GM18867 (cell line): ENCODE measurements around the gene HS3ST4.

Experiments
- ATAC-seq: cut with Tn5 transposase; IDR thresholded peaks from one replicate; pipeline ENCODE4 v1.9.1; 2021; ENCODE audit warnings: mild to moderate bottlenecking, moderate library complexity; ENCODE audit not compliant: unreplicated experiment

Gene HS3ST4

DNA sequence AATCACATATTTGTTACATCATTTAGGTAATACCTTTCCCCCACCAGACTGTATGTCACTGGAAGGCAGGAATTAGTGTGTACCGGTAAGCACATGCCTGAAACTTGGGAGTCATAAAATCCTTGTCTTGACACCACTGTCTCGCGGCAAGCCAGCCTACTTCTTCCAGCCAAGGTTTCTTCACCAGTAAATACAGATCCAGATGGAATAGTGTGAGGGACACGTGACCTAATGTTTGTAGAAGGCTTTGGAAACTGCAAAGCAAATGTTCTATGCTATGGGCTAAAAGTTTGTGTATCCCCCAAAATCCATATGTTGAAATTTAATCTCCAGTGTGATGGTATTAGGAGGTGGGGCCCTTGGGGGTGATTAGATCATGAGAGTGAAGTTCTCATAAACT lies 126.1 kb downstream of the HS3ST4 start:
- ATAC-seq, result no peak

DNA sequence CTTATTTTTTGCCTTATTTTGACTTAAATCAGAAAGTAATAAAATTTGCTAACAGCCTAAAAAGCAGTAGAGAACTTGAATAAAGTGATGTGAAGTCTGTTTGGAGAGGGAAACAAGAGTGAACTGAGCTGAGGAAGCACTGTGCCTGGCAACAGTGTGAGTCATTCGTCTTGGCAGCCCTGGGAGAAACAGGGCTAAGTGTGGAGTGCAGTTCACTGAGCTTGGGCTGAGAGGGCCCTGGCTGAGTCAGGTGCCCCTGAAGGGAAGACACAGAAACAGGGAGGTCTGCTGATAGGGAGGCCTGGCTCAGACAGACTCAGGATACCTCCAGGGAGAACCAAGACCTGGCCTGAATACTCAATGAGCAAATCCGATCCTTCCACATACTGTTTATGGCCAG lies 132.1 kb downstream of the HS3ST4 start:
- no peak for ATAC-seq

DNA sequence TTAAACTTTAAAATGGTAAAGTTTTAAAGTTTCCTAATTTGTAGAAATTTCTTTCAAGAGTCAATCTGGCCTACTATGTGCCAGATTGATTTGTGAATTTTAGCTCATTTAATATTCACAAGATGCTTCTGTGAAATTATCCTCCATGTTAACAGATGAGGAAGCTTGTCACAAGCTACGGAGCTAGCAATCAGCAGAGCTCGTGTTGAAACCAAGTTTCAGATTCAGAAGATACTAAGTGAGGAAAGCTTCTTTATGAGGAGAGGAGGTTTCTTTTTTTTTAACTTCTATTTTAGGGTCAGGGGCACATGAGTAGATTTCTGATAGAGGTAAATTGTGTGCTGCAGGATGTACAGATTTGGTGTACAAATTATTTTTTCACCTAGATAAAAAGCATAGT lies 135.9 kb downstream of the HS3ST4 start:
- ATAC-seq, result no peak

DNA sequence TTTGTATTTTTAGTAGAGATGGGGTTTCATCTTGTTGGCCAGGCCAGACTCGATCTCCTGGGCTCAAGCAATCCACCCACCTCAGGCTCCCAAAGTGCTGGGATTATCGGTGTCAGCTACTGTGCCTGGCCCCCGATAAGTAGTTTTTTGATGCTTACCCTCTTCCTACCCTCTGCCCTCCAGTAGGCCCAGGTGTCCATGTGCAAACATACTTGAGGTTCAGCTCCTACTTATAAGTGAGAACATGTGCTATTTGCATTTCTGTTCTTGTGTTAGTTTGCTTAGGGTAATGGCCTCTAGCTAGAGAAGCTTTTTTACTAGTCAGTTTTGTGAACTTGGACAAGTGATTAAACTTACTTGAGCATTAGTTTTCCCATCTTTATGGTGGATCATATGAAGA lies 136.8 kb downstream of the HS3ST4 start:
- no peak for ATAC-seq

DNA sequence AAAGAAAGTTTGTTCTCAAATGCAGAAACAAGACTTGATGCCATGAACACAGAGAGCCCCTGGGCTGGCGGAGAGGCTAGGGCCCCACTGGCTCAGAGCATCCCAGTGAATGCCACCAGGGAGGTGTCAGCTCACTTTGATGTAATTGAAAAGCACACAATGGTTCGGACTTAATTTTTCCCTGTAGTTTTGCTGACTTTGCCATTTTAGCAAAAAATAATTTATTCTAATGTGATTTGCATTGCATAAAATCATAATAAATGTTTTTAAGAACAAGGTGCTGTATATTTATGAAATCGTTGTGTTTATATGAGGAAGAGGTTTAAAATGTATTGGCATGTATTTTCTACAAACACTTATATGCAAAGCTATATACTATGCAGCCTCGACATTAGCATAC lies 140.5 kb downstream of the HS3ST4 start:
- ATAC-seq, result no peak

DNA sequence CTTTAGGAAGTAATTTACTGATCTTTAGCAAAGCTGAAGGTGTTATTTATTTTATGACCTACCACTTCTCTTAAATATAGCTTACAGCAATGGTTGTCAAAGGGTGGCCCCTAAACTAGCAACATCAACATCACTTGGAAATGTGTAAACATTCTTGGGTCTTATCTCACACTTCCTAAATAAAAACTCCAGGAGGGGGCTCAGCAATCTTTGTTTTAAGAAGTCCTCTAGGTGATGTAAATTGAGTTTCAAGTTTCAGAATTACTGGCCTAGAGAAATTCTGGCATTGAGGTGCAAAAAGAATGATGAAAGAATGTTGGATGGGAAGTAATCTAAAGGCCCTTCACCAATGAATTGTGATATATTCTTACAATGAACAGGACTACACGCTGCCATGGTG lies 142.3 kb downstream of the HS3ST4 start:
- no peak for ATAC-seq

DNA sequence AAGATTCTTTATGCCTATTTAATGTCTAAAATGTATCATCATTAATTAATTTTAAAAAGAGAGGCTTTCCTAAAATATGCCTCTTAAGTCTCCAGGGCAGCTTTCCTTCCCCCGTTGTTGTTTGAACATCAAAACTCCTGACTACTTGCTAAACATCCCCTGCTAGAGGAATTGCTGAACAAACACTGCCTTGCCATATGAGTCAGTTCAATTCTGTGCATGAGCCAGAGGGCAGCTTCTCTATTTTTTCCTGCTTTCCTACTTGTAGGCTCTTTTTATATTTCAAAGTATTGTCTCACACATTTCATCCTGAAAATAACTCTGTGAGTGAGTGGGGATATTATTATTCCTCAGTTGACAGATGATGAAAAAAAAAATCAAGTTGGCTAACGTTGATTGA lies 143.4 kb downstream of the HS3ST4 start:
- no peak for ATAC-seq

DNA sequence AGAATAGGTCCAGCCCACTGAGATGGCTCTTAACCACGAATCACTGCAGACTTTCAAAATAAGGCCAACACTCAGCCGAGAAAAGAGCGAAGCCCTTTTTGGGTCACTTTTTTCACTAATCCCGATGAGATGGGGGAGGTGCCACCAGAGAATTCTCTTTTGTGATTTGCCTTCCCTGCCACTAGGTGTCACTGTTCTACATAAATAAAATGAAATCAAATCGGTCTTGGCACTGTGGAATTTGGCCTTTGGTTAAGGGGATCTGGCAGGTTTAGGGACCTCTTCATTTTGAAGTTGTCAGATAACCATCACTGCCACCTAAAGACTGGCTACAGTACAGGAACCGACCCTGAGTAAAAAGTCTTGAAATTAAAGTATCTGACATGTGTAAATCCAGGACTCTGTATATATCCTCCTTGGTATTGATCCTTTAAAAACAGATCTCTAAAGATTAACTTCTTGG lies 147.0 kb downstream of the HS3ST4 start:
- ATAC-seq, result no peak

DNA sequence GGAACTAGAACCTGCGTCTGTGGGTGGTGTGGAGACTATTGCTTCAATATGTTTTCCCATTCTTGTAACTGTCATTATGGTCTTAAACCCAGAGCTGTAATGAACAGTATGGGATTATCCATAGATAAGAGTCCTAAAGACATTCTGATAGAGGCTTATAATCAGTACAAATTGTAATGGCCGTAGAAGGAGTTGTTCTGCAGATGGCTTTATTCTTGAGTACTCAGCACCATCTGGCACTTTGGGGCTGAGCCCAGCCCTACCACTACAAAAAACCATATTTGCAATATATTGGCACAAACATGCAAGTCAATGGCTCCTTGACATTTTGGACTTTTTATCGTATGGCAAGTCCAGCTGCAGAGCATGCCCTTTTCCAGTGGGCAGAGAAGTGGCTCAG lies 150.0 kb downstream of the HS3ST4 start:
- ATAC-seq, result no peak

DNA sequence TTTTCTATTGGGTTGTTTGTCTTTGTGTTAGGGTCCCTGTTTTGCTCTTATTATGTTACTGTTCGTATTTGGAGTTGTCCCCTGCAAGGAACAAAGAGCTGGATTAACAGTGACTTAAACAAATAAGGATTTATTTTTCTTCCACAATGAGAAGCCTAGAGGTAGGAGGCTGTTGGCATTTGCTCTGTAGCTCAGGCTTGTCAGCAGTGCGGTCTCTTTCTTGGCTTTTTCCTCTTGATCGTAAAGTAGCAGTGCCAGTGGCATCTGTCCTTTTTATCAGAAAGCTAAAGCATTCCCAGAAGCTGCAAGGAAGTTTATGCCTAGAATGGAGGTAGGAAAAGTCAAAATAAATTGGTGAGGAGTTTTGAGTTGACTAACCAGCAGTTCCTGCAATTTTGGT lies 154.1 kb downstream of the HS3ST4 start:
- ATAC-seq, result no peak

DNA sequence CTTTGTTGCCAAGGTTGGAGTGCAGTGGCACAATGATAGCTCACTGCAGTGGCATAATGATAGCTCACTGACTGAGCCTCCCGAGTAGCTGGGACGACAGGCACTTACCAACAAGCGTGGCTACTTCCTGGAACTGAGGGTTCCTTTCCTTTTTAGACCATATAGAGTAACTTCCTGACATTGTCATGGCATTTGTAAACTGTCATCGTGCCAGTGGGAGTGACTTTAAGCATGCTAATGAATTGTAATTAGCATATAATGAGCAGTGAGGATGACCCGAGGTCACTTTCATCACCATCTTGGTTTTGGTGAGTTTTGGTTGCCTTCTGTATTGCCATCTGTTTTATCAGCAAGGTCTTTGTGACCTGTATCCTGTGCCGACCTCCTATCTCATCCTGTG lies 162.4 kb downstream of the HS3ST4 start:
- ATAC-seq, result no peak

DNA sequence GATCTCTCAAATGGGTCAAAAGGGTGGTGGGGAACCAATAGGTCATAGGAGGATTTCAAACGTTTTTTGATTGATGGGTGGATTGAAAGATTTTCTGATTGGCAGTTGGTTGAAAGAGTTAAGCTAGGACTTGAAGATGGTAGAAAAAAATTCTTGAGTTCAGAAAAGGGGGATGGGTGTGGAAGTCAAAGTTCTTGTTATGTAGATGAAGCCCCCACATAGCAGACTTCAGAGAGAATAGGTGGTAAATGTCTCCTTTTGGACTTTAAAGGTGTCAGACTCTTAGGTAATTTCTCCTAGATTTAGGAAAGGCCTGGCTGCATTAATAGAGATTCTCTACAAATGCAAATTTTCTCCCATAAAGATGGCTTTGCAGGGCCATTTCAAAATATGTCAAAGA lies 163.3 kb downstream of the HS3ST4 start:
- no peak for ATAC-seq

DNA sequence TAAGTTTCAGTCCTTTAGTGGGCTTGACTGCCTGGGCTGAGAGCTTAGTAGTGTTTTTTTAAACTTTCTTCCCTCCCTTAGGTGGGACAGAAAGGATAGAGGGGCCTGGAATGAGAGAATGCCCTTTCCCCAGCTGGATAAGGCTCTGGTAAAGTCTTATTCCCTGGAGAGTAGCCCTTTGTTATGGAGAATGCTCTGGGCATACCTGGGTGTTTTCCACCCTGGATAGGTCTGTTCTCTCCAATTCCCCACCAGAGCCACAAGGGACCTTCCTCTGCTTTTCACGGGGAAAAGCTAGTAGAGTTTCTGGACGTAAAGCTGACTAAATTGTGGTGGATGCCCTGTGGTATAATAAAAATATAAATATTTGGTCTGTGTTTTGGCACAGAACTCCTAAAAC lies 164.1 kb downstream of the HS3ST4 start:
- ATAC-seq, result no peak

DNA sequence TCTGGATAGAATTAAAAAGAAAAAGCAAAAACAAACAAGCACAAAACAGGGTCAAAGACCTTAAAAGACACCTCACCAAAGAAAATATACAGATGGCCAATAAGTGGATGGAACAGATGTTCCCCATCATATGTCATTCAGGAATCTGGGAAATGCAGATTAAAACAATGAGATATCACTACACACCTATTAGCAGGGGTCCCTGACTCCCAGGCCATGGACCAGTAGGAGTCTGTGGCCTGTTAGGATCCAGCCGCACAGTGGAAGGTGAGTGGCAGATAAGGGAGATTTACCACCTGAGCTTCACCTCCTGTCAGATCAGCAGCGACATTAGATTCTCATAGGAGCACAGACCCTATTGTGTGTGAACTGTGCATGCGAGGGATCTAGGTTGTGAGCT lies 167.9 kb downstream of the HS3ST4 start:
- ATAC-seq, result no peak

DNA sequence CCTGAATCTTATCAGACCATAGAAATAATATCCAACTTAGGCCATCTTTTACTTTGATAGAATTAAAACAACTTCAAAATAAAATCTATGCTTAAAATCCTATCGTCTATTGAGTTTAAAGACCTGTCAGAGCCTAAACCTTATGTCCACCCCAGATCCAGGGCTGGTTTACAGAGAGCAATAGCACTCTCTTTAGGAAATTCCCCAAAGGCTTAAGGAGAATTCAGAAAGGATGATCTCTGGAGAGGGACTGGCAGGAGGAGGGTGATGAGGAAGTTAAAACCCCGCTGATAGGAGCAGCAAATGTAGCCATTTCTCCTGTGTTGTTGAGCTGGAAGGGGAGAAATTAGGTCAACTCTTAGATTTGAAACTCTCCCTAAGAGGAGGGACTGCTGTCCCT lies 175.3 kb downstream of the HS3ST4 start:
- no peak for ATAC-seq

DNA sequence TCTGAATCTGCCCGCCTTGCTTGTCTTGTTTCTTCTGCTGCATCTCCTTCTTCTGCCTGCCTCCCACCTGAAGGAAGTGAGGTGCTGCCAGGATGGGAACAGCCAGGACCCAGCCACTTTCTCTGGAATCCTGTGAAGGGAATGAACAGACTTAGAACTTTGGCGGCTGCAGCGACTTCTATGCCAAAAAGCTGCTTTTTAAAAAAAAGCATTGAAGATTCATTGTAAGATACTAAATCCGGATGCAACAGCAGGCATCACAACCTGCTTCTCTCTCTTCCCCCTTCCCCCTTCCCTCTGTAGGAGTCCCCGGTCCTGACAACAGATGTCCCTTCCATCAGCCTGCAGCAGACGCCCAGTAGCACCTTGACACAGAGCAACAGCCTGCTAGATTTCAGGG lies 176.3 kb downstream of the HS3ST4 start:
- ATAC-seq, result no peak

DNA sequence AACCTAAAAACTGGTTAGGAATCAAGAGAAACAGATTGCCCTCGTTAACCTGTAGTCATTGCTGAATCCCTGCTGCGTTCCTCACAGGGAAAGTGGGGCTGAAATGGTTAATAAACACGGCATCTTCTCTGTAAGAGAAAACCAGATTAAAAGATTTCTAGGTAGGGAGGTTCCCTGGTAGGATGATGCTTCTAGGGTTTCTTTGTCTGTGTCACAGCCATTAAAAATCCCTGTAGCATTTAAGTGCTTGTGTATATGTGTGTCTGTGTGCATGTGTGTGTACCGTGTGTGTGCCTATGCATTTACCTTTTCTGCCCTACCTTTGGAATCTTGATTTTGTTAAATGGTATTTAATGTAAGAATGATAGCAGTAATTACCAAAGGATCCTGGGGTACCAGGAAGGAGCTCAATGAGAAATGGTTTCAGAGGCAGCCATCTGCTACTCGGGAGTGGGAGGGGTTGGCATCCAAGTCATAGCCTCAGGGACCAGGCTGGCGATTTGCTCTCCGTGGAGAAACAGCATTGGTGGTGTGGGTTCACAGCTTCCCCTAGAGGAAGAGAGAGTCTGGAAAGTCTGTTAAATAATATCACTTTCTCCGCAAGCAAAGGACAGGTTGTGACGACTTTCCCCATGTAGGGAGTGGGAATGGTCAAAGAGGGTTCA lies 177.1 kb downstream of the HS3ST4 start:
- no peak for ATAC-seq

DNA sequence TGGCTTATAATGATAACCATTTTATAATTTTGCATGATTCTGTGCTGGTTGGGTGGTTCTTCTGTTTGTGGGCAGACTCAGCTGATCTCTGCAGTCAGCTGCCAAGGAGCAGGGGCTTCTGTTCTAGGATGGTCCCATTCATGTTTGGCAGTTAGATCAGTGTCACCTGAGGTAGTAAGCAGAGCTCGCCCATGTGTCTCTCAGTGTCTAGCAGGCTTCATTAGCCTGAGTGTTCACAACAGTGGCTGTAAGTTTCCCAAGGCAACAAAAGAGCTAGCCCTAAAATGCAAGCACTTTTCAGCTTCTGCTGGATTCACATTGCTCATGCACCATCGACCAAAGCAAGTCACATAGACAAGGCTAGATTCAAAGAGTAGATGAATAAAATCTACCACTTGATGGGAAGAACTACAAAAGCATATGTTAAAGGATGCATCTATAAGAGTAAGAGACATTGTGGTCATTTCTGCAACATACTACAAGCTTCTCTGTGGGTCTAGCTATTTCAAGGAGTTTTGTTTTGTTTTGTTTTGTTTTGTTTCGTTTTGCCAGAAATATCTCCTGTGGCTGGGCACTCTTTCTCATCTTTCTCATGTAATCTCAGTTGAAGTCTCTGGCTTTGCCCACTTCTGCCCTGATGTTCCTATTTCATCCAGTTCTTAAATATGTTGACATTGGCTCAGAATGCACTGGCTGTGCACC lies 180.8 kb downstream of the HS3ST4 start:
- ATAC-seq, result no peak

DNA sequence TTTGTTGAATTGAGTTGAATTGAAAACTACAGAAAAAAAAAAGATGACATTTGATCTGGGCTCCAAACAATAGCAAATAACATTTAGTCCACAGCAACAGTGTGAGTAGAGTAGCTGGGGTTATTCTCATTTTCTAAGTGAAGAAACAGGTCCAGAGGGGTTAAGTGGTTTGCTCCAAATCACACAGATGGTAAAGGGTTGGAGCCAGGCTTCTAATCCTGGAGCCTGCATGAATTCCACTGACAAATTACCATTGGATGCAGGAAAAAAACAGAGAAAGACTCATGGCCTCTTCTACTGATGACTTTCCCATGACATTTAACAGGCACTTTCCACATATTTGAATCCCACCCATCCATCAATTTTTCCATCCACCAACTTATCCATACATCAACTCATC lies 182.4 kb downstream of the HS3ST4 start:
- no peak for ATAC-seq

DNA sequence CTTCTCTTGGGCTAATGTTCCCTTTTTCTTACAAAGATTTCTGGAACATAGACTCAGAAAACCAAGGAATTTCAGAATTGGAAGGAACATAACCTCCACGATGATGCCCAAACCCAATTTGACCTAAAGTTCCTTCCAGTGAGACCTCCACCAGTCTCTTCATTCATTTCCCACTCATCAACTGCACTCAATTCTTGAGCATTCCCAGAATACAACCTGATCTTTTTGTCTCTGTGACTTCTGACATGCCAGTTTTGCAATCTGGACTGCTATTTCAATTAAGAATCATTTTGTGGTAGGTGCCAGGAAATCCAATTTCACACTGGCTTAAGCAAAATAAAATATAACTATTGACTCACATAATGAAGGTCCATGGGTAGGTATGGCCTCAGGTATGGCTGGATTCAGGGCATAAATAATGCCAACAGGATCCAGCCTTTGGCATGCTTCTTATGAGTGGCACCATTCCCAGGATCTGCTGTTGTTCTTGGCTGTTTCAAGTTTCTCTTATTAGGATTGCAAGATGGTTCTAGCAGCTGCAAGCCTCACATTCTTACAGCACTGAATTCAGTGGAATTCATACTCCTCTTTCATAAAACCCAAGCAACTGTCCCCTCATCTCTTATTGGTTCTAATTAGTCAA lies 184.3 kb downstream of the HS3ST4 start:
- no peak for ATAC-seq

DNA sequence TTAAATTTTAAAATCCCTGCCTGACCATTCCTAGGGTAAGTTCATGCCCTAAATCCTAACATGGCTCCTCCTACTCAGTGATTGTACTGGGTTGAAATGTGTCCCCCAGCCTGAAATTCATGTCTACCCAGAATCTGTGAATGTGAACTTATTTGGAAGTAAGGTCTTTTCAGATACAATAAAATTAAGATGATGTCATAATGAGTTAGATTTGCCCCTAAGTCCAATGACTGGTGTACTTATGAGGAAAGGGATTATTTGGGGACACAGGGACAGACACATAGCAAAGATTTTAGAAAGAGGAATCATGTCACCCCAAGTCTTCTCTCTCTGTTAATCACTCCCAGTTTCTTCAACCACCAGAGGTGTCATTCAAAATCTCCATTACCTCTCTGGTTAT lies 185.3 kb downstream of the HS3ST4 start:
- ATAC-seq, result no peak

DNA sequence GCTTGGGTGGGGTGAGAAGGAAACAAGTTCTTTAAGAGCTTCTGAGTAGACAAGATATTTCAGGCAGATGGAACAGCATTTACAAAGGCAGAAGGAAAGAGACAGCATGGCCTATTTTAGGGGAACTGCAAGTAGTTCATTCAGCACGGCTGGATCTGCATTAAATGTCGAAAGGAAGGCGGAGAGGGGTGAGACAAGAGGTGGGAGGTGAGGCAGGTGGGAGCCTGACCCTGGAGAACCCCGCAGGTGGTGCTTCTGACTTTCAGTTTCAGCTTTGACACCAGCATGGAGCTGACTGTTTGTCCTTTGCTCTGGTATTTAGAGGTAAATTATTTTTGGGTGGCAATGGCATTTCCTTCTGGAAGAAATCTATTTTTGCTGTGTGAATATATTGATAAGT lies 194.8 kb downstream of the HS3ST4 start:
- ATAC-seq, result no peak
